A673 (cell line): ENCODE measurements around the gene KRTAP10-11. TPM values are rescaled to one million over a fixed set of nuclear protein-coding genes. Genes with fewer than 3 reads are reported as not detected.
"Not testable (repeated sequence)": the region's sequence is repeated elsewhere in the genome, so short reads cannot be mapped to it uniquely, and the experiment has no call there.

Experiments used
- BruUV-seq: library from RNA; stranded (reverse); fragments of 400-500 nt; replicated peaks from 2 replicates; lab custom pipeline; 2021; lab: Mats Ljungman, UMichigan
- CTCF ChIA-PET: fragments of 300-600 bp; sonication (Branson Sonifier 250); formaldehyde crosslinking; loops from one replicate; lab custom pipeline; 2022; ENCODE audit warnings: antibody characterized with exemption; lab: Charles Lee
- POLR2A ChIA-PET: fragments of 300-600 bp; sonication (Branson Sonifier 250); formaldehyde crosslinking; loops from one replicate; lab custom pipeline; 2022; ENCODE audit warnings: antibody characterized with exemption; ENCODE audit not compliant: low non-redundant PET; lab: Charles Lee
- DNase-seq: peaks from one replicate; pipeline ENCODE4 v3.0.0-alpha.2; 2015; ENCODE audit warnings: low spot score
- H3K27ac ChIP-seq: fragments of 200-600 bp; sonication (generic); 2 replicates; pipeline ENCODE4 v1.5.1; 2016; ENCODE audit warnings: mixed run types, low read depth, mild to moderate bottlenecking, mixed read lengths, antibody characterized with exemption, low read length; ENCODE audit not compliant: poor library complexity, severe bottlenecking
- H3K27me3 ChIP-seq: fragments of 200-600 bp; sonication (generic); replicated peaks from 2 replicates; pipeline ENCODE4 v1.6.1; 2017; ENCODE audit warnings: mixed run types, low read depth, mild to moderate bottlenecking, mixed read lengths, antibody characterized with exemption, low read length; ENCODE audit not compliant: insufficient read depth, poor library complexity
- H3K36me3 ChIP-seq: fragments of 200-600 bp; sonication (generic); 2 replicates; pipeline ENCODE4 v1.6.1; 2016; ENCODE audit warnings: mixed run types, mild to moderate bottlenecking, mixed read lengths, antibody characterized with exemption, low read length; ENCODE audit not compliant: insufficient read depth, poor library complexity, severe bottlenecking
- H3K4me1 ChIP-seq: fragments of 200-600 bp; sonication (generic); 2 replicates; pipeline ENCODE4 v1.6.1; 2017; ENCODE audit warnings: mixed run types, mild to moderate bottlenecking, mixed read lengths, antibody characterized with exemption, low read length; ENCODE audit not compliant: insufficient read depth, poor library complexity, severe bottlenecking
- H3K4me3 ChIP-seq: fragments of 200-600 bp; sonication (generic); 2 replicates; pipeline ENCODE4 v1.5.1; 2016; ENCODE audit warnings: low read depth, mixed run types, mild to moderate bottlenecking, mixed read lengths, low read length; ENCODE audit not compliant: poor library complexity, severe bottlenecking
- H3K9me3 ChIP-seq: fragments of 200-600 bp; sonication (generic); 2 replicates; pipeline ENCODE4 v1.6.1; 2016; ENCODE audit warnings: mixed run types, low read depth, mild to moderate bottlenecking, mixed read lengths, antibody characterized with exemption, low read length; ENCODE audit not compliant: poor library complexity, severe bottlenecking
- EZH2 ChIP-seq: fragments of 200-600 bp; sonication (generic); IDR thresholded peaks from 2 replicates; pipeline ENCODE4 v1.6.1; 2017; ENCODE audit warnings: borderline replicate concordance, low read depth, mild to moderate bottlenecking, mixed read lengths, antibody characterized with exemption, low read length; ENCODE audit not compliant: poor library complexity, severe bottlenecking
- intact Hi-C: fragments of 100-400 bp; cut with micrococcal nuclease; formaldehyde crosslinking; loops from one replicate; pipeline ENCODE4 v1.10.0; 2022; ENCODE audit not compliant: unreplicated experiment
- total RNA-seq: library from RNA; stranded (reverse); gene quantifications from 2 replicates; pipeline ENCODE4 v1.2.3, GENCODE V29; 2021
- TF ChIP-seq, protein P1 (sequence below): fragments of 300-800, 200-600 bp; sonication (generic); conservative IDR thresholded peaks from 2 replicates; pipeline ENCODE4 v1.5.1; 2017; ENCODE audit warnings: low read depth, mild to moderate bottlenecking, antibody characterized with exemption, low read length, moderate library complexity, mixed read lengths

The KRTAP10-11 gene
- total RNA-seq, 1 experiment from 2014 or later: not detected

GRCh38 chr21:44658913-44659595 is 12.8 kb downstream of the KRTAP10-11 start:
- Histone ChIP-seq H3K4me3 (no peak overlapping the region), H3K36me3 (no peaks in the 10 kb centered on the region), H3K27me3 (no peaks in the 10 kb centered on the region), H3K4me1 (no peaks in the 10 kb centered on the region), H3K27ac (no peak overlapping the region), H3K9me3 (no peaks in the 10 kb centered on the region)
- DNase-seq: no peak
- ChIA-PET POLR2A (no interaction called here), CTCF (no interaction called here)
- intact Hi-C loops: no loop called here
- no TSS peak for BruUV-seq
- TF ChIP-seq EZH2: no peak
- TF ChIP-seq, protein P1, sequence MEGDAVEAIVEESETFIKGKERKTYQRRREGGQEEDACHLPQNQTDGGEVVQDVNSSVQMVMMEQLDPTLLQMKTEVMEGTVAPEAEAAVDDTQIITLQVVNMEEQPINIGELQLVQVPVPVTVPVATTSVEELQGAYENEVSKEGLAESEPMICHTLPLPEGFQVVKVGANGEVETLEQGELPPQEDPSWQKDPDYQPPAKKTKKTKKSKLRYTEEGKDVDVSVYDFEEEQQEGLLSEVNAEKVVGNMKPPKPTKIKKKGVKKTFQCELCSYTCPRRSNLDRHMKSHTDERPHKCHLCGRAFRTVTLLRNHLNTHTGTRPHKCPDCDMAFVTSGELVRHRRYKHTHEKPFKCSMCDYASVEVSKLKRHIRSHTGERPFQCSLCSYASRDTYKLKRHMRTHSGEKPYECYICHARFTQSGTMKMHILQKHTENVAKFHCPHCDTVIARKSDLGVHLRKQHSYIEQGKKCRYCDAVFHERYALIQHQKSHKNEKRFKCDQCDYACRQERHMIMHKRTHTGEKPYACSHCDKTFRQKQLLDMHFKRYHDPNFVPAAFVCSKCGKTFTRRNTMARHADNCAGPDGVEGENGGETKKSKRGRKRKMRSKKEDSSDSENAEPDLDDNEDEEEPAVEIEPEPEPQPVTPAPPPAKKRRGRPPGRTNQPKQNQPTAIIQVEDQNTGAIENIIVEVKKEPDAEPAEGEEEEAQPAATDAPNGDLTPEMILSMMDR: no peak

DNA sequence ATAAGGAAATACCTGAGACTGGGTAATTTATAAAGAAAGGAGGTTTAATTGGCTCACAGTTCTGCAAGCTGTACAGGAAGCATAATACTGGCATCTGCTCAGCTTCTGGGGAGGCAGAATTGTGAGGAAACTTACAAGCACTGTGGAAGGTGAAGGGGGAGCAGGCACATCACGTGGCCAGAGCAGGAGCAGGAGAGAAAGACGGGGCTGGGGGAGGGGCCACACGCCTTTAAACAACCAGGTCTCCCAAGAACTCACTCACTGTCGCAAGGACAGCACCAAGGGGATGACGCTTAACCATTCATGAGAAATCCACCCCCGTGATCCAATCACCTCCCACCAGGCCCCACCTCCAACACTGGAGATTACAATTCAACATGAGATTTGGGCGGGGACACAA is 15.4 kb downstream of the KRTAP10-11 start:
- intact Hi-C loops, H3K4me1 ChIP-seq, DNase-seq, H3K27ac ChIP-seq, H3K36me3 ChIP-seq, POLR2A ChIA-PET, H3K9me3 ChIP-seq, H3K4me3 ChIP-seq, BruUV-seq, CTCF ChIA-PET, H3K27me3 ChIP-seq: not testable (repeated sequence)

DNA sequence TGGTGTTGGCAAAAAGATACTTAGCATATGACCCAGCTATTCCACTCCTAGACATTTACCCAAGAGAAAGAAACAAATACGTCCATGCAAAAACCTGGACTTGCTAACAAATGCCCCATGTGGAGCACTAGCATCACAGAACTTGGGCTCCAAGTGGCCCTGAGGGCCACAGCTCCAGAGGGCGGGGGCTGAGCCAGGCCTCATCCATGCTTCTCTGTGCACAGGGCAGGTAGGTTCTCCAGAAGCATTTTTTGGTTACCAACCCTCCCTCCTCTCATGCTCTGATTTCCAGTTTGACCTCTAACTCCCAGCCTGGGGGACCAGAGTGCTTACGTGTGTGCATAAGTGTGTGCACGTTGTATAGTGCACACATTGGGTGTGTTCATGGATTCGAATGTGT is 18.5 kb downstream of the KRTAP10-11 start:
- H3K9me3 ChIP-seq: peaks cover 4% of the 10 kb centered on the region
- no peaks in the 10 kb centered on the region for H3K36me3 ChIP-seq
- TF ChIP-seq EZH2: no peak
- TF ChIP-seq, protein P1: no peak
- H3K4me1 ChIP-seq: no peaks in the 10 kb centered on the region
- BruUV-seq: no TSS peak
- CTCF ChIA-PET: no interaction called here
- no peaks in the 10 kb centered on the region for H3K27me3 ChIP-seq
- H3K27ac ChIP-seq: no peak overlapping the region
- no peak overlapping the region for H3K4me3 ChIP-seq
- POLR2A ChIA-PET: no interaction called here
- DNase-seq: no peak
- intact Hi-C loops: no loop called here
